H1 (cell line): Measurements from ENCODE around the gene MOCS3. TPM values are rescaled to one million over a fixed set of nuclear protein-coding genes. Genes with fewer than 3 reads are reported as not detected.
A peak's percentile ranks its signal among the peaks of the same experiment; 100 is the strongest.

ENCODE experiments used
- CTCF ChIA-PET: fragments of 300-600 bp; sonication (Branson Sonifier 250); formaldehyde crosslinking; loops from one replicate; lab custom pipeline; 2021; ENCODE audit not compliant: partially characterized antibody; lab: Charles Lee
- POLR2A ChIA-PET: fragments of 300-600 bp; sonication (Branson Sonifier 250); formaldehyde crosslinking; loops from one replicate; lab custom pipeline; 2021; ENCODE audit warnings: inconsistent platforms; ENCODE audit not compliant: partially characterized antibody; lab: Charles Lee
- DNase-seq, 2 experiments: peaks; one replicate each; pipeline versions ENCODE4 v3.0.0 to v3.0.0-alpha.2; 2010 to 2022; ENCODE audit warnings: low spot score in 2 of 2, low read depth in 1 of 2, mixed read lengths in 1 of 2
- FAIRE-seq: peaks from 2 replicates; lab custom pipeline; 2011; peaks lifted over from hg19 to GRCh38; lab: Jason Lieb, UNC
- H2AFZ ChIP-seq: 2 replicates; pipeline ENCODE4 v1.8.1; 2012; ENCODE audit warnings: low read length, inconsistent platforms
- H2AK5ac ChIP-seq: 2 replicates; pipeline ENCODE4 v1.6.1; 2013; ENCODE audit warnings: low read depth, low read length
- H2BK120ac ChIP-seq: replicated peaks from 2 replicates; pipeline ENCODE3; 2013; ENCODE audit warnings: low read depth, low read length, inconsistent platforms
- H2BK12ac ChIP-seq: 2 replicates; pipeline ENCODE4 v1.6.1; 2013; ENCODE audit warnings: low read depth, low read length
- H2BK15ac ChIP-seq: 2 replicates; pipeline ENCODE4 v1.6.1; 2013; ENCODE audit warnings: low read length
- H2BK20ac ChIP-seq: 2 replicates; pipeline ENCODE4 v1.6.1; 2013; ENCODE audit warnings: low read length
- H2BK5ac ChIP-seq: 2 replicates; pipeline ENCODE4 v1.6.1; 2013; ENCODE audit warnings: low read depth, low read length
- H3K14ac ChIP-seq: 2 replicates; pipeline ENCODE4 v1.6.1; 2013; ENCODE audit warnings: inconsistent platforms; ENCODE audit not compliant: insufficient read length
- H3K18ac ChIP-seq: 2 replicates; pipeline ENCODE4 v1.6.1; 2013; ENCODE audit warnings: low read length; ENCODE audit errors: extremely low read depth
- H3K23ac ChIP-seq: 2 replicates; pipeline ENCODE4 v1.6.1; 2013; ENCODE audit warnings: inconsistent platforms; ENCODE audit not compliant: insufficient read length
- H3K23me2 ChIP-seq: 2 replicates; pipeline ENCODE4 v1.6.1; 2013; ENCODE audit warnings: low read depth, low read length
- H3K27ac ChIP-seq: 2 replicates; pipeline ENCODE4 v1.6.1; 2011; ENCODE audit warnings: low read depth, low read length, inconsistent platforms
- H3K27me3 ChIP-seq, 4 experiments: replicated peaks in 1 of 4; 1 replicate in 1 of 4; 2 replicates in 3 of 4; pipeline versions ENCODE4 v1.6.1 to v1.8.1; 2011 to 2013; ENCODE audit warnings: low read length in 3 of 4, mild to moderate bottlenecking in 3 of 4, inconsistent platforms in 2 of 4, mixed read lengths in 2 of 4, moderate library complexity in 1 of 4; ENCODE audit not compliant: control insufficient read depth in 3 of 4, insufficient read depth in 3 of 4; ENCODE audit errors: extremely low read depth in 1 of 4
- H3K36me3 ChIP-seq, 4 experiments: 2 replicates each; pipeline versions ENCODE4 v1.6.1 to v1.8.1; 2011 to 2013; ENCODE audit warnings: mild to moderate bottlenecking in 4 of 4, low read length in 3 of 4, moderate library complexity in 2 of 4, control low read depth in 1 of 4, inconsistent platforms in 1 of 4; ENCODE audit not compliant: insufficient read depth in 4 of 4, control insufficient read depth in 2 of 4
- H3K4ac ChIP-seq: replicated peaks from 2 replicates; pipeline ENCODE3; 2013; ENCODE audit warnings: low read length, low read depth, mixed read lengths, inconsistent platforms; ENCODE audit not compliant: insufficient read length
- H3K4me1 ChIP-seq, 4 experiments: replicated peaks in 1 of 4; 1 replicate in 1 of 4; 2 replicates in 3 of 4; pipeline versions ENCODE4 v1.6.1 to v1.8.1; 2011 to 2013; ENCODE audit warnings: low read length in 3 of 4, inconsistent platforms in 2 of 4, mixed read lengths in 1 of 4; ENCODE audit not compliant: insufficient read depth in 4 of 4, control insufficient read depth in 3 of 4
- H3K4me2 ChIP-seq, 2 experiments: 2 replicates each; pipeline versions ENCODE4 v1.6.1 to v1.8.1; 2011 to 2013; ENCODE audit warnings: low read depth in 2 of 2, low read length in 2 of 2, control low read depth in 1 of 2, inconsistent platforms in 1 of 2, mild to moderate bottlenecking in 1 of 2; ENCODE audit not compliant: insufficient read depth in 1 of 2
- H3K4me3 ChIP-seq, 4 experiments: fragments of 200-600, 300-600 bp in 1 of 4; sonication (generic), shearing (Covaris generic), sonication (Bioruptor Twin) in 1 of 4; 2 replicates each; pipeline versions ENCODE4 v1.5.1 to v1.8.1; 2011 to 2016; ENCODE audit warnings: low read length in 4 of 4, low read depth in 3 of 4, control low read depth in 2 of 4, inconsistent platforms in 2 of 4, mild to moderate bottlenecking in 2 of 4, mixed read lengths in 1 of 4, moderate library complexity in 1 of 4; ENCODE audit not compliant: insufficient read depth in 2 of 4; ENCODE audit errors: extremely low read depth in 1 of 4
- H3K56ac ChIP-seq: replicated peaks from 2 replicates; pipeline ENCODE3; 2013; ENCODE audit warnings: low read depth, mild to moderate bottlenecking, mixed read lengths, low read length, inconsistent platforms; ENCODE audit not compliant: insufficient read length
- H3K79me1 ChIP-seq: 2 replicates; pipeline ENCODE4 v1.6.1; 2013; ENCODE audit warnings: low read depth, low read length, control low read depth
- H3K79me2 ChIP-seq, 2 experiments: 2 replicates each; pipeline versions ENCODE4 v1.6.1 to v1.8.1; 2012 to 2013; ENCODE audit warnings: low read length in 2 of 2, mild to moderate bottlenecking in 2 of 2, inconsistent platforms in 1 of 2; ENCODE audit not compliant: insufficient read depth in 2 of 2, control insufficient read depth in 1 of 2
- H3K9ac ChIP-seq, 4 experiments: replicated peaks in 1 of 4; 1 replicate in 1 of 4; 2 replicates in 3 of 4; pipeline versions ENCODE4 v1.6.1 to v1.8.1; 2011 to 2013; ENCODE audit warnings: low read depth in 3 of 4, low read length in 3 of 4, control low read depth in 2 of 4, mild to moderate bottlenecking in 2 of 4, moderate library complexity in 2 of 4, inconsistent platforms in 1 of 4; ENCODE audit errors: extremely low read depth in 1 of 4
- H3K9me3 ChIP-seq, 2 experiments: 2 replicates each; pipeline versions ENCODE4 v1.6.1 to v1.8.1; 2012 to 2013; ENCODE audit warnings: mild to moderate bottlenecking in 2 of 2, moderate library complexity in 2 of 2, control low read depth in 1 of 2, inconsistent platforms in 1 of 2, low read depth in 1 of 2, low read length in 1 of 2, mixed read lengths in 1 of 2; ENCODE audit not compliant: insufficient read depth in 2 of 2
- H4K20me1 ChIP-seq, 2 experiments: replicated peaks in 1 of 2; 2 replicates each; pipeline versions ENCODE3 to v1.8.1; 2011 to 2013; ENCODE audit warnings: inconsistent platforms in 2 of 2, low read length in 2 of 2, mild to moderate bottlenecking in 1 of 2; ENCODE audit not compliant: insufficient read depth in 2 of 2, control insufficient read depth in 1 of 2
- H4K5ac ChIP-seq: 2 replicates; pipeline ENCODE4 v1.6.1; 2013; ENCODE audit warnings: low read length, low read depth, mixed read lengths, inconsistent platforms; ENCODE audit not compliant: insufficient read length
- H4K8ac ChIP-seq: 2 replicates; pipeline ENCODE4 v1.8.0; 2013; ENCODE audit warnings: mild to moderate bottlenecking, moderate library complexity, low read length, inconsistent platforms; ENCODE audit not compliant: insufficient read depth; ENCODE audit errors: extremely low read depth
- H4K91ac ChIP-seq: replicated peaks from 2 replicates; pipeline ENCODE3; 2013; ENCODE audit warnings: low read length, mixed read lengths, inconsistent platforms; ENCODE audit not compliant: insufficient read length
- EZH2 ChIP-seq: fragments of 200-600 bp; sonication (generic); IDR thresholded peaks from 2 replicates; pipeline ENCODE4 v1.7.1; 2012; ENCODE audit warnings: low read depth, mild to moderate bottlenecking, moderate library complexity, low read length, inconsistent platforms; ENCODE audit not compliant: severe bottlenecking
- POLR2A ChIP-seq, 2 experiments: IDR thresholded peaks; 1 replicate in 1 of 2; 2 replicates in 1 of 2; pipeline ENCODE4 v1.6.1; 2011; ENCODE audit warnings: low read depth in 2 of 2, low read length in 2 of 2, mild to moderate bottlenecking in 2 of 2; ENCODE audit errors: control extremely low read depth in 1 of 2
- RBBP5 ChIP-seq: IDR thresholded peaks from 2 replicates; pipeline ENCODE4 v1.7.1; 2012; ENCODE audit warnings: low read depth, mild to moderate bottlenecking, inconsistent platforms, low read length, moderate library complexity, borderline replicate concordance
- RFX5 ChIP-seq: IDR thresholded peaks from 2 replicates; pipeline ENCODE4 v1.6.1; 2011; ENCODE audit warnings: low read depth, low read length, improper control_type of control experiment, borderline replicate concordance
- RNF2 ChIP-seq: fragments of 200-900, 300-1000 bp; sonication (generic); IDR thresholded peaks from 2 replicates; pipeline ENCODE4 v1.7.1; 2016; ENCODE audit warnings: borderline replicate concordance, low read depth, mild to moderate bottlenecking, antibody characterized with exemption, low read length; ENCODE audit not compliant: poor library complexity, severe bottlenecking; ENCODE audit errors: missing control alignments
- SIN3A ChIP-seq, 2 experiments: IDR thresholded peaks in 1 of 2; conservative IDR thresholded peaks in 1 of 2; 2 replicates each; pipeline ENCODE4 v1.6.1; 2011 to 2012; ENCODE audit warnings: low read length in 2 of 2, improper control_type of control experiment in 1 of 2, low read depth in 1 of 2, mild to moderate bottlenecking in 1 of 2
- SIX5 ChIP-seq: IDR thresholded peaks from 2 replicates; pipeline ENCODE4 v1.6.1; 2011; ENCODE audit warnings: mild to moderate bottlenecking, low read depth, low read length
- SP1 ChIP-seq: IDR thresholded peaks from 2 replicates; pipeline ENCODE4 v1.6.1; 2011; ENCODE audit warnings: low read depth, low read length
- SRF ChIP-seq: IDR thresholded peaks from 2 replicates; pipeline ENCODE4 v1.6.1; 2011; ENCODE audit warnings: mild to moderate bottlenecking, low read depth, low read length, moderate library complexity
- SUZ12 ChIP-seq: fragments of 200-600 bp; sonication (generic); IDR thresholded peaks from 2 replicates; pipeline ENCODE4 v1.6.1; 2012; ENCODE audit warnings: mild to moderate bottlenecking, inconsistent platforms, low read length, moderate library complexity, mixed read lengths
- TAF1 ChIP-seq: IDR thresholded peaks from 2 replicates; pipeline ENCODE4 v1.6.1; 2011; ENCODE audit warnings: mild to moderate bottlenecking, low read depth, low read length
- TCF12 ChIP-seq: IDR thresholded peaks from 2 replicates; pipeline ENCODE4 v1.6.1; 2011; ENCODE audit warnings: low read depth, mild to moderate bottlenecking, low read length
- TEAD4 ChIP-seq: IDR thresholded peaks from 2 replicates; pipeline ENCODE4 v1.6.1; 2012; ENCODE audit warnings: low read depth, low read length, inconsistent platforms, mixed read lengths
- WGBS, 2 experiments: shearing (Covaris generic) in 1 of 2; methylation state at CpG; one replicate each; pipeline versions ENCODE4 v1.1.6 to v1.1.7; 2013 to 2015; ENCODE audit warnings: low lambda C conversion rate in 2 of 2, mixed read lengths in 2 of 2, inconsistent platforms in 1 of 2, low coverage in 1 of 2, missing lambda C conversion rate in 1 of 2; ENCODE audit not compliant: insufficient replicate concordance in 2 of 2, insufficient coverage in 1 of 2, insufficient read length in 1 of 2; ENCODE audit errors: extremely low coverage in 1 of 2, missing lambda C conversion rate in 1 of 2; 5-methylcytosine and 5-hydroxymethylcytosine counted together
- polyA plus RNA-seq, 7 experiments: library from polyadenylated mRNA; depleted of rRNA in 3 of 7; stranded (reverse) in 5 of 7; unstranded in 2 of 7; fragments of >200 nt in 5 of 7; fragments of 200-250 nt in 2 of 7; gene quantifications; 1 replicate in 5 of 7; 2 replicates in 1 of 7; 4 replicates in 1 of 7; pipeline versions ENCODE4 v1.2.1 to v1.2.3, GENCODE V29; 2011 to 2013; ENCODE audit warnings: missing spikeins in 2 of 7, mixed read lengths in 2 of 7
- total RNA-seq: library from RNA; stranded (reverse); fragmentation: NEBNext Ultra II Directional; extraction: Animal tissue kit (Norgen Biotek cat#: 25700); gene quantifications from 2 replicates; pipeline ENCODE4 v1.2.1, GENCODE V29; 2021

Gene MOCS3
- total and polyA plus RNA-seq, 2 of the 8 experiments (the other 6 are each of a cell fraction or from before 2014, with no cell fraction given): 6.2 to 6.3 TPM

DNA sequence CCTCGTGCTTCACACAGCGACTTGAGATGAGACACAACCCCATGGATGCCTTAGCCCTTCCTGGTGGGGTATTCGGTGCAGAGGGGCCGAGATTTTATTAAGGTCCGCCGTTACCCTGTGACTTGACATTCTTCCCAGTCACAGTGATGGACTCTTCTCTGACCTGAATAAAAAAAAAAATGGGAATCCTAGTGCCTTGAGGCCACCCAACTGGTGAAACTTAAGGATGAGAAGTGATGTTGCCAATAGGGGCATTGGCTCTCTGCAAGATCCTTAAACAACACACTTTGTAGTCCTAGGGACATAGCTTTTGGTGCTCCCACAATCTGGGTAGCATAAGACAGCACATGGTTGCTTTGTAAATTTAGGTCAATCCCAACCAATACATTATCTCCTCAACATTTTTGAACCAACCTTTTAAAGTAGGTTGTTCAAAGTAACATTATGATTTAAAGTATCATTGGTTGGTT is 26.6 kb upstream of the MOCS3 start:
- Histone ChIP-seq H2BK15ac (no peak overlapping the region), H3K4me3 (peak overlapping the region in 1 of 4 experiments; percentile 58; a peak in 3 of 8 replicates), H3K56ac (peak overlapping the region; percentile 27), H3K27me3 (no peaks in the 10 kb centered on the region), H3K4me2 (peak overlapping the region; percentile 41 to 81), H3K14ac (no peak overlapping the region), H3K27ac (peak overlapping the region; percentile 98), H2BK12ac (no peak overlapping the region), H3K23me2 (peaks cover 4% of the 10 kb centered on the region; the same call in 1 of the 2 replicates), H3K9ac (peak overlapping the region; percentile 41 to 98 (median 76); a peak in 6 of 7 replicates), H3K36me3 (peaks cover 15 to 54% (median 33%) of the 10 kb centered on the region in 4 experiments; a peak in 7 of 8 replicates), H4K91ac (peak overlapping the region; percentile 83), H2BK5ac (peak overlapping the region; percentile 86), H2BK20ac (no peak overlapping the region), H2AFZ (no peak overlapping the region), H3K4ac (peak overlapping the region; percentile 96), H2AK5ac (0 out of 2 replicates have a peak overlapping the region, but pooled peaks have one; percentile 4), H3K23ac (no peak overlapping the region), H3K4me1 (peaks cover 4 to 17% (median 9%) of the 10 kb centered on the region in 4 experiments; a peak in 6 of 7 replicates), H3K9me3 (no peaks in the 10 kb centered on the region), H4K5ac (peak overlapping the region; percentile 94), H4K8ac (peak overlapping the region; percentile 98; the same call in 1 of the 2 replicates), H4K20me1 (peaks cover 11 to 17% of the 10 kb centered on the region in 2 experiments), H3K79me1 (no peaks in the 10 kb centered on the region), H3K79me2 (peaks cover 22 to 34% of the 10 kb centered on the region in 2 experiments), H2BK120ac (no peak overlapping the region), H3K18ac (peak overlapping the region; percentile 79)
- ChIA-PET CTCF (interaction anchor here (0.7 to 1.4 kb wide), 7 partner anchors 20 to 142 kb away, joined by 3 to 9 read pairs (median 4); partner anchors contain the start of gene BCAS4), POLR2A (interaction anchor here (0.6 to 13.9 kb wide), 28 partner anchors 10 to 288 kb away, joined by 3 to 206 read pairs (median 5); partner anchors contain the start of genes BCAS4, DPM1 and MOCS3)
- no peak for FAIRE-seq
- 72% methylated on average over 6 of the region's 6 CpGs; no CpG with 5 or more reads in 1 of the 2 experiments for WGBS, 2 experiments
- no peak for DNase-seq
- no peak for TF ChIP-seq SIN3A (conservative IDR thresholded peaks at IDR 0.05 in 1 of 2, IDR thresholded peaks at IDR 0.05 in 1 of 2; ENCODE audit: low read depth in 1 of 2, low read length in 2 of 2)
- TF ChIP-seq RNF2: no peak
- no peak for TF ChIP-seq RBBP5
- TF ChIP-seq TCF12: no peak
- TF ChIP-seq SIX5: no peak
- TF ChIP-seq SP1: no peak
- TF ChIP-seq EZH2: no peak
- TF ChIP-seq SRF: no peak
- TF ChIP-seq POLR2A (IDR thresholded peaks at IDR 0.05; ENCODE audit: control extremely low read depth in 1 of 2, low read depth in 2 of 2, low read length in 2 of 2): no peak
- no peak for TF ChIP-seq TAF1
- no peak for TF ChIP-seq RFX5
- no peak for TF ChIP-seq TEAD4
- no peak for TF ChIP-seq SUZ12
